Activated CD8-positive, alpha-beta memory T cell treated with anti-CD3 and anti-CD28 coated beads, Interleukin-2, amount 50 U/mL, for 24 hours (primary cell): ENCODE measurements around the gene CCDC187.

Experiments
- DNase-seq: peaks from one replicate; pipeline ENCODE4 v3.0.0-alpha.2; 2020; ENCODE audit errors: extremely low read depth

The CCDC187 gene

GRCh38 chr9:136283291-136284235 is 20.3 kb downstream of the CCDC187 start:
- DNase-seq, result peak; percentile 35

- DNase-seq, result no peak
These were observed 21.5 kb downstream of the CCDC187 start for GRCh38 chr9:136282272-136282861.

GRCh38 chr9:136281421-136282271 is 22.2 kb downstream of the CCDC187 start:
- DNase-seq, result no peak

GRCh38 chr9:136280535-136281315 is 23.2 kb downstream of the CCDC187 start:
- DNase-seq, result no peak

GRCh38 chr9:136279471-136279870 is 24.4 kb downstream of the CCDC187 start:
- no peak for DNase-seq

- no peak for DNase-seq
These were observed 25.0 kb downstream of the CCDC187 start for GRCh38 chr9:136278894-136279293.

GRCh38 chr9:136278221-136278620 is 25.7 kb downstream of the CCDC187 start:
- no peak for DNase-seq

- DNase-seq, result no peak
These were observed 26.1 kb downstream of the CCDC187 start for GRCh38 chr9:136277746-136278145.

- DNase-seq, result no peak
These were observed 27.2 kb downstream of the CCDC187 start for GRCh38 chr9:136276716-136277115.

- no peak for DNase-seq
These were observed 28.1 kb downstream of the CCDC187 start for GRCh38 chr9:136275655-136276429.

GRCh38 chr9:136274786-136275654 is 28.9 kb downstream of the CCDC187 start:
- DNase-seq, result no peak

GRCh38 chr9:136273921-136274785 is 29.7 kb downstream of the CCDC187 start:
- DNase-seq, result no peak

GRCh38 chr9:136273244-136273865 is 30.5 kb downstream of the CCDC187 start:
- no peak for DNase-seq

GRCh38 chr9:136270173-136270705 is 33.7 kb downstream of the CCDC187 start:
- no peak for DNase-seq

- no peak for DNase-seq
These were observed 35.2 kb downstream of the CCDC187 start for GRCh38 chr9:136268735-136269134.

- no peak for DNase-seq
These were observed 35.6 kb downstream of the CCDC187 start for GRCh38 chr9:136268318-136268717.

- DNase-seq, result peak; percentile 54
These were observed 36.4 kb downstream of the CCDC187 start for GRCh38 chr9:136267261-136268111.
